Measurements from ENCODE around the gene PRLHR.

The PRLHR gene

DNA sequence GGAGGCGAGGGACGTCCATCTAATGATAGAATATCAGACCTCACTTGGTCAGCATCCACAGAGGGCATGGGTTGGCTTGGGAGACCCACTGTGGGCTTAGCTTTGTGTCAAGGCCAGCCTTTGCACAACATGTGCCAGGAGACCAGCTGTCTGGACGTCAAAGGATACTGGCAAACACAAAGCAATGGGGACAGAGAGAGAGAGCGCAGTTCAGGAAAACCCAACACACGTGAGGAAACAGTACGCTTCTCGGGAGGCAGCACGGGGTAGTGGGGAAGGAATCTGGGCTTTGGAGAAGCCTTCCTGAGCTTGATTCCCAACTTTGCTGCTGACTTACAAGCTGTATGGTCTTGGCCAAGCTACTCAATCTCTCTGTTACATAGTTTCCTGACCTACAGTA is 14.7 kb downstream of the PRLHR start:
- ATAC-seq (replicated peaks) (no peak), DNase-seq (no peak)
- Mint-ChIP-seq H3K4me1 (no peaks in the 10 kb centered on the region), H3K4me3 (no peak overlapping the region), H3K9me3 (no peaks in the 10 kb centered on the region), H3K36me3 (no peaks in the 10 kb centered on the region), H3K27ac (no peak overlapping the region), H3K27me3 (peaks cover 4 to 12% of the 10 kb centered on the region in 2 donors)

DNA sequence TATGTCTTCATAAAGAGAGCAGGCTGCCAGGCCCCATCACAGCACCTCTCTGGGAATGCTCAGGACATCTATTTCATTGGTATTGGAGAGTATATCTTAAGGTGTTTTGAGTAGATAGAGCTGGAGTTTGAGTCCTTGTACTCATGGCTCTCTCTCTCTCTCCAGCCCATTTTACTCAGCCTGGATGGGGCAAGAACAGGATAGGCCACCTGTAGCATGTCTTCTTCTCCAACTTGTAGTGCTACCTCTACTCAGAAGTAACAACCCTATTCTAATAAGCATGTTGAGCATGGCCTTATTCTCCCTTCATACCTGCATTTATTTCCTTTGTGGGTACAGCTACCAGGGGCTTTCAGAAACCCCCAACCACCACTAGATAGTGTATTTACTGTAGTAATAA is 21.9 kb downstream of the PRLHR start:
- H3K4me1 Mint-ChIP-seq: no peaks in the 10 kb centered on the region
- H3K27me3 Mint-ChIP-seq: peaks cover 5 to 11% of the 10 kb centered on the region in 2 donors
- ATAC-seq (replicated peaks): no peak
- no peak overlapping the region for H3K27ac Mint-ChIP-seq
- H3K4me3 Mint-ChIP-seq: no peak overlapping the region
- H3K36me3 Mint-ChIP-seq: no peaks in the 10 kb centered on the region
- no peak for DNase-seq
- no peaks in the 10 kb centered on the region for H3K9me3 Mint-ChIP-seq

- DNase-seq (no peak), ATAC-seq (replicated peaks) (no peak)
- no peak overlapping the region for H3K4me3 Mint-ChIP-seq
- H3K9me3 Mint-ChIP-seq: no peaks in the 10 kb centered on the region
- H3K4me1 Mint-ChIP-seq: no peaks in the 10 kb centered on the region
- H3K36me3 Mint-ChIP-seq: no peaks in the 10 kb centered on the region
- no peak overlapping the region for H3K27ac Mint-ChIP-seq
- peaks cover 5 to 11% of the 10 kb centered on the region in 2 donors for H3K27me3 Mint-ChIP-seq
Observed at GRCh38 chr10:118572256-118573041, 23.0 kb downstream of the PRLHR start.

GRCh38 chr10:118571123-118571522 is 24.3 kb downstream of the PRLHR start:
- no peaks in the 10 kb centered on the region for H3K4me1 Mint-ChIP-seq
- DNase-seq: no peak
- no peaks in the 10 kb centered on the region for H3K9me3 Mint-ChIP-seq

GRCh38 chr10:118570591-118570990 is 24.9 kb downstream of the PRLHR start:
- ATAC-seq (replicated peaks) (no peak), DNase-seq (no peak)
- Mint-ChIP-seq H3K9me3 (no peaks in the 10 kb centered on the region), H3K27ac (no peak overlapping the region), H3K4me1 (no peaks in the 10 kb centered on the region), H3K36me3 (no peaks in the 10 kb centered on the region), H3K27me3 (peaks cover 13 to 28% of the 10 kb centered on the region in 2 donors), H3K4me3 (no peak overlapping the region)

More at GRCh38 chr10:118571123-118571522, 24.3 kb downstream of the PRLHR start:
- no peaks in the 10 kb centered on the region for H3K36me3 Mint-ChIP-seq
- H3K27ac Mint-ChIP-seq: no peak overlapping the region
- peaks cover 11 to 23% of the 10 kb centered on the region in 2 donors for H3K27me3 Mint-ChIP-seq
- no peak for ATAC-seq (replicated peaks)
- H3K4me3 Mint-ChIP-seq: no peak overlapping the region

- peaks cover 15 to 31% of the 10 kb centered on the region in 2 donors for H3K27me3 Mint-ChIP-seq
- H3K9me3 Mint-ChIP-seq: no peaks in the 10 kb centered on the region
- ATAC-seq (replicated peaks): no peak
- H3K4me1 Mint-ChIP-seq: no peaks in the 10 kb centered on the region
- DNase-seq: no peak
- no peak overlapping the region for H3K4me3 Mint-ChIP-seq
- no peaks in the 10 kb centered on the region for H3K36me3 Mint-ChIP-seq
- no peak overlapping the region for H3K27ac Mint-ChIP-seq
Observed at GRCh38 chr10:118569882-118570252, 25.6 kb downstream of the PRLHR start.

GRCh38 chr10:118569241-118569881 is 26.1 kb downstream of the PRLHR start:
- ATAC-seq (replicated peaks): no peak

GRCh38 chr10:118568327-118568848 is 27.1 kb downstream of the PRLHR start:
- no peak overlapping the region for H3K4me3 Mint-ChIP-seq
- H3K27ac Mint-ChIP-seq: no peak overlapping the region
- no peaks in the 10 kb centered on the region for H3K36me3 Mint-ChIP-seq
- no peaks in the 10 kb centered on the region for H3K9me3 Mint-ChIP-seq
- peaks cover 21 to 24% of the 10 kb centered on the region in 2 donors for H3K27me3 Mint-ChIP-seq
- DNase-seq (peak; percentile 16), ATAC-seq (replicated peaks) (peak; percentile 68 to 73)
- H3K4me1 Mint-ChIP-seq: no peaks in the 10 kb centered on the region

More at GRCh38 chr10:118569241-118569881, 26.1 kb downstream of the PRLHR start:
- Mint-ChIP-seq H3K4me3 (no peak overlapping the region), H3K27ac (no peak overlapping the region), H3K36me3 (no peaks in the 10 kb centered on the region), H3K27me3 (peaks cover 16 to 26% of the 10 kb centered on the region in 2 donors), H3K9me3 (no peaks in the 10 kb centered on the region), H3K4me1 (no peaks in the 10 kb centered on the region)
- DNase-seq: no peak

DNA sequence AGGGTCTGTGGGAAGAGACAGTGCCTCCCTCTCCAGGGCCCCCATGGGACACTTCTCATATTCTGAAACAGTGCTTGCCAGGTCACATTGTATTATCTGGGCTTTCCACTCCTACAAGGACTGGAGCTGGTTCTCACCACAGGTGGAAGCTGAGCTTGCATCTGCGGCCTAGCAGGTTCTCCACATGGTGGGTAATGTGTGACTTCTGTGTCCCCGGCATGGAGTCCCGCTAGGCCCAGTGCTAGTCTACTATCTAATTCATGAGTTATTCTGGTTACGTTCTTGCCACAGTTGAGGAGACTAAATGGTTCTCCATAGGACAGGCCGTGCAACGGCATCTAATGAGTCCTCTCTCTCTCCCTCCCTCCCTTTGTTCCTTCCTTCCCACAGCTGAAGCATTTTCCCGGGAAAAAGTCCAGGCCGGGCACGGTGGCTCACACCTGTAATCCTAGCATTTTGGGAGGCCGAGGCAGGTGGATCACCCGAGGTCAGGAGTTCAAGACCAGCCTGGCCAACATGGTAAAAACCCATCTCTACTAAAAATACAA is 27.7 kb downstream of the PRLHR start:
- ATAC-seq (replicated peaks) (no peak), DNase-seq (no peak)
- Mint-ChIP-seq H3K4me3 (no peak overlapping the region), H3K36me3 (no peaks in the 10 kb centered on the region), H3K27ac (no peak overlapping the region), H3K4me1 (no peaks in the 10 kb centered on the region), H3K27me3 (peaks cover 21 to 22% of the 10 kb centered on the region in 2 donors), H3K9me3 (no peaks in the 10 kb centered on the region)

DNA sequence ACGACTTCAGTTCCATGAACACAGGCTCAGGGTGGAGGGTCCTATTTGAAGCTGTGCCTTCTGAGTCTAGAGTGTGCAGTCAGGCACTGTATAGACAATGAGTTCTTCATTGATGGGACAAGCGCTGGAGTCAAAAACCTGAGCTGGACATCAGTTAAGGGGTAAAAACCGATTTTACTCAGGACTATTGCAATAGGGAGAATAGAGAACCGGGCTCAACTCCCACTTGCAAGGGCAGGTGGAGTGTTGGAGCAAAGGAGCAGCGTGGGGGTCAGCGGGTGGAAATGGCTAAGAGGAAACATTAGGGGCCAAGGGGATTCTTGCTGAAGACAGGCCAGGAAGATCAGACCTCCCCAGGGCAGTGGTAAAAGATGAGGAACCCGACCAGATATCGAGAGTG is 28.5 kb downstream of the PRLHR start:
- Mint-ChIP-seq H3K9me3 (peaks cover 2 to 4% of the 10 kb centered on the region in 2 donors), H3K4me3 (no peak overlapping the region), H3K4me1 (no peaks in the 10 kb centered on the region), H3K36me3 (no peaks in the 10 kb centered on the region), H3K27ac (no peak overlapping the region), H3K27me3 (peaks cover 23 to 24% of the 10 kb centered on the region in 2 donors)
- DNase-seq: no peak
- no peak for ATAC-seq (replicated peaks)

DNA sequence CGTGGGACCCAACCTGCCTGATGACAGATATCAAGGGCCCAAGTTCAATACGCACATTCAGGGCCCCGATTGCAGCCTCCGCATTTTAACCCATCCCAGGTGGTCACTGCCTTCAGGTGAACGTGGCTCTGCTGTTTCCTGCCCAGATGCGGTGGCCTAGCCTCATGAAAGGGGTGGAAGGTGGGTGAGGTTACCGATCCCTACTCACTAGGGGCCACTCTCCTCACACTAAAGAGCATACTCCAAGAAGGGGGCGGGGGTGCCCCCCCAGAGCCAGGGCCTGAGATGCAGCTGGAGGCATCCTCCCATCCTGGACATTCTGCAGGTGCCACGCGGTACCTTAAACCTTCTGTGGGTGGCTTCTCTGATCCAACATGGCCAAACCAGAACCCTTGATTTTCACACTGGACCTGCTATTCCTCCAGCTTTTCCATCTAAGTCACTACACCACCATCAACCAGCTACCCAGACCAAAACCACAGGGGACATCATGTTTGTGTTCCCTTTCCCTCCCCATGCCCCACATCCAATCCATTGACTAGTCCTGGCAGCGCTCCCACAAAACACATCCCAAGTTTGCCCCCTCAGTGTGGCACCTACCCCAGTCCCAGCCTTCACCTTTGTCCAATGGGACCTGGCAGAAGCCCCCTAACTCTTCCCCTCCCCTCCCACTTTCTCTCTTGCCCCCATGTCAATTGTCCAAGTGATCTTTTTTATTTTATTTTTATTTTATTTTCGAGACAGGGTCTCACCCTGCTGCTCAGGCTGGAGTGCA is 30.0 kb downstream of the PRLHR start:
- no peaks in the 10 kb centered on the region for H3K36me3 Mint-ChIP-seq
- ATAC-seq (replicated peaks): no peak
- no peak overlapping the region for H3K4me3 Mint-ChIP-seq
- H3K4me1 Mint-ChIP-seq: no peaks in the 10 kb centered on the region
- H3K27ac Mint-ChIP-seq: no peak overlapping the region
- peaks cover 4 to 8% of the 10 kb centered on the region in 2 donors for H3K9me3 Mint-ChIP-seq
- peaks cover 32% of the 10 kb centered on the region in 2 donors for H3K27me3 Mint-ChIP-seq
- DNase-seq: no peak

- Mint-ChIP-seq H3K4me1 (no peaks in the 10 kb centered on the region), H3K9me3 (peaks cover 4 to 8% of the 10 kb centered on the region in 2 donors), H3K36me3 (no peaks in the 10 kb centered on the region), H3K4me3 (no peak overlapping the region), H3K27me3 (peaks cover 32% of the 10 kb centered on the region in 2 donors), H3K27ac (no peak overlapping the region)
- DNase-seq (no peak), ATAC-seq (replicated peaks) (no peak)
Observed at GRCh38 chr10:118564652-118565051, 30.8 kb downstream of the PRLHR start.

DNA sequence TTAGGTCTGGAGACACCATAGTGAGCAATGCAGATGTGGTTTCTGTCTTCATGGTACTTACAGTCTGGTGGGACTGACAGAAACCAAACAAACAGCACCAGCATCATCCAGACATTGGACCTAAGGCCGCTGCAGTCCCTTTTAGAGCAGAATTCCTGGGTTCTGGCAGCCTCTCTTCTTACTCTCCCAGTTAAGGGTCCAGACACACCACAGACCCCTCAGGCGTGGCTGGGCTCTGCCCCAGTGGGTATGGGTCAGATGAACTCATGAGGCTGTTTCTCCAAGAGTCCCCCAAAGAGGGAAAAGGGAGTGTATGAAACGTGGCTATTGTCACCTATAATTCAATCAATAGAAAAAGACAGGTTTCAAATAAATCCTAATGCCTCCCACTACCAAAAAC is 31.3 kb downstream of the PRLHR start:
- H3K4me3 Mint-ChIP-seq: no peak overlapping the region

DNA sequence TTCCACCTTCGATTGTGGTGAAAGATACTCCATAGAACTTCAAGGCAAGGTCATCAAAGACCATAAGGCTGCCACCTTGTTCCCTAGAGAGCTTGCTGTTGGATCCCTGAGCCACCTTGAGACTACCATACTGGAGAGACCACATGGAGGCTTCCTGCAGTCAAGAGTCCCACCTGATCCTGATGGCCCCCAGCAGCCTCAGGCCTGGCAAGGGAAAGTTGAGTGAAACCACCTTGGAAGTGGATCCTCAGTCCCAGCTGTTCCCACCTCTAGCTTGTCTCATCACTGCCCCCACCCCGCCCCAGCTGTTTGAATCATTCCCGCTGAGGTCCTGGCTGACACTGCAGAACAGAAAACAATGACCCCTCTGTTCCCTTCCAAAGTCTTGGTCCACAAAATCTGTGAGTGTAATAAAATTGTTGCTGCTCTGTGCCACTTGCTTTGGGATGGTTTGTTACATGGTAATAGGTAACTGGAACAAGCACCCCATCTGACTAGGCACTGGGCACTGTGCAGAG is 32.0 kb downstream of the PRLHR start:
- no peaks in the 10 kb centered on the region for H3K36me3 Mint-ChIP-seq
- no peaks in the 10 kb centered on the region for H3K4me1 Mint-ChIP-seq
- H3K27ac Mint-ChIP-seq: no peak overlapping the region
- DNase-seq (no peak), ATAC-seq (replicated peaks) (no peak)
- peaks cover 4 to 8% of the 10 kb centered on the region in 2 donors for H3K9me3 Mint-ChIP-seq
- H3K27me3 Mint-ChIP-seq: peaks cover 32% of the 10 kb centered on the region in 2 donors
- H3K4me3 Mint-ChIP-seq: no peak overlapping the region

More for the DNA sequence above, 31.3 kb downstream of the PRLHR start:
- DNase-seq: no peak
- peaks cover 32% of the 10 kb centered on the region in 2 donors for H3K27me3 Mint-ChIP-seq
- no peaks in the 10 kb centered on the region for H3K4me1 Mint-ChIP-seq
- peaks cover 4 to 8% of the 10 kb centered on the region in 2 donors for H3K9me3 Mint-ChIP-seq
- no peak for ATAC-seq (replicated peaks)
- H3K27ac Mint-ChIP-seq: no peak overlapping the region
- no peaks in the 10 kb centered on the region for H3K36me3 Mint-ChIP-seq

Data from stimulated activated naive B cell treated with anti-CD40 and anti-IgM and Interleukin-4, amounts not matched to agents 10 μg/mL and 1 μg/mL and 100 μg/mL, for 72 hours (primary cell).